Adrenal gland (tissue), 5 donors: ENCODE data around the gene TRNAU1AP.

Source experiments
- CTCF ChIP-seq, 6 experiments: fragments of 450-650 bp in 4 of 6; fragments of 200-600 bp in 2 of 6; sonication (generic) in 1 of 6; IDR thresholded peaks; 1 replicate in 5 of 6; 2 replicates in 1 of 6; pipeline versions ENCODE4 v1.5.1 to v1.8.0; 2016 to 2021; ENCODE audit warnings: antibody characterized with exemption in 6 of 6, mild to moderate bottlenecking in 2 of 6, moderate library complexity in 1 of 6
- POLR2A ChIP-seq, 2 donors: fragments of 450-650 bp; IDR thresholded peaks; one replicate each; pipeline ENCODE4 v1.6.1; 2017; ENCODE audit warnings: antibody characterized with exemption in 2 of 2, mild to moderate bottlenecking in 2 of 2, moderate library complexity in 1 of 2
- donor health status: DM: no; HTN: no; CAD: no.

GRCh38 chr1:28580722-28581530, 28.0 kb downstream of the TRNAU1AP start:
- TF ChIP-seq CTCF (IDR thresholded peaks at IDR 0.05) (no peak), POLR2A (IDR thresholded peaks at IDR 0.05) (no peak)
